ENCODE measurements around the gene TTLL12.

Gene TTLL12

DNA sequence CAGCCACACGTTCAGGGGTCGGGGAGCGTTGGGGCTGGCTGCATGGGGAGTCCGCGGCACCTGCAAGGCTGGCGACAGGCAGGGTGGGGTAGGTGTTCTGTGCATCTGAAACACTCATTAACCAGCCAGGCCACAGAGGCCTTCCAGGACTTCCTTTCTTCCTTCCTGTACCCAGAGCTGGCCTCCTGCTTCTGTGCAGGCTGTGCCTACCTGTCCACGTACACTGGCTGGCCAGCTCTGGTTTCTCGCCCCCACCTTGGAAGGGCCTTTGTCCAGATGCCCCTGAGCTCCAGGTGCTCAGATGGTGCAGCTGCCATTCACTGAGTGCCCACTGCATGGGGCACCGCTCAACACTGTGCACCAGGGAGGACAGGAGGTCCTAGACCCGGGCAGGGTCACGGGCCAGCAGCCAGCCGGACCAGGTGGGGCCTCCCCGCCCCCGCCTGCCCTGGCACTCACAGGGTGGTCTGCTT, 15.9 kb downstream of the TTLL12 start:
- no peak for DNase-seq

DNA sequence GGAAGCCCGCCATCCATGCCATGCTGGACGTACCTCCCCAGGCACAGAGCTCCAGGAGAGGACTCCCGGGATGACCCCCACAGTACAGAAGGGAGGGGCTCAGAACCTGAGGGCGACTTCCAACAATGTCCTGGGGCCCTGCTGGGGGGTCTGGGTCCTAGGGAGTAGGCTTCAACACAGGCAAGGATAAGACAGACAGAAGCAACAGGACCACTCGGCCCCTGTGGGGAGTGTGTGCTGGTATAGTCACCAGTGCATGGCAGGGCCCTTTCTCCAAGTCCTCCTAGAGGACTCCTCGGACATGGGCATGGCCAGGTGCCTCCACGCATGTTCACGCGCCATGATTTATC, 16.8 kb downstream of the TTLL12 start:
- DNase-seq: no peak

DNA sequence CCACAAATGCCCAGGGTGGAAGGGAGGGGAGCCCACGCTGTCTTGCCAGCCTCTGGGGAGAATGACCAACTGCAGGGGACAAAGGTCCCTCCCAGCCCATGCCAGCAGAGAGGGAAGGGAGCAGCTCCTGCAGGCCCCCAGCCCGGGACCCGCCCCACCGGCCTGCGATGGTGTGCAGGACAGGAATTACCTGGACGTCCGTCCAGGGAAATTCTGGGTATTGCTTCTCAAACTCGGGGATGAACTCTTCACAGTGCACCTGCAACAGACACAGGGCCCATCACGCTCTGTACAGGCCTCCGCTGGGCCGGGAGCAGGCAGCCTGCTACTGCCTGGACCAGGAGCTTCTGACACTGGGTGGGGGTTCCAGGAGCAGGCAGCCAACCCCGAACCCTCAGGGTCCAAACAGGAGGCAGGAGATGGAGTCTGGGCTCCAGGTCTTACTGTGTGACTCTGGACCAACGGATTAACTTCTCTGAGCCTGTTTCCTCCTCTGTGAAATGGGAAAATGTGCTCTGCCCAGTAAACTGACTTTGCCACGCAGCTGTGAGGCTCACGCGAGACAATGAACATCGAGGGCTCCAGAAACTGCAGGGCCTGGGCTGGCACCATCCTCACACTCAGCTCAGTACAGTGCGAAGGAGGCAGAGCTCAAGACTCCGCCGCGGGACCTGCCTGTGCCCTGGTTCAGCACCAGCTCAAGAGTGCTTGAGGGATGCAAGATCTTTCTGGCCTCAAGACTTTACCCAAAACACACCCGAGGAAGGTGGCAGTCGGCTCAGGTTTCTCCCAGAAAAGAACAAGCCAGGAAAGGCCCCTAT, 17.4 kb downstream of the TTLL12 start:
- no peak for DNase-seq

GRCh38 chr22:43168471-43169309, 18.2 kb downstream of the TTLL12 start:
- no peak for DNase-seq

DNA sequence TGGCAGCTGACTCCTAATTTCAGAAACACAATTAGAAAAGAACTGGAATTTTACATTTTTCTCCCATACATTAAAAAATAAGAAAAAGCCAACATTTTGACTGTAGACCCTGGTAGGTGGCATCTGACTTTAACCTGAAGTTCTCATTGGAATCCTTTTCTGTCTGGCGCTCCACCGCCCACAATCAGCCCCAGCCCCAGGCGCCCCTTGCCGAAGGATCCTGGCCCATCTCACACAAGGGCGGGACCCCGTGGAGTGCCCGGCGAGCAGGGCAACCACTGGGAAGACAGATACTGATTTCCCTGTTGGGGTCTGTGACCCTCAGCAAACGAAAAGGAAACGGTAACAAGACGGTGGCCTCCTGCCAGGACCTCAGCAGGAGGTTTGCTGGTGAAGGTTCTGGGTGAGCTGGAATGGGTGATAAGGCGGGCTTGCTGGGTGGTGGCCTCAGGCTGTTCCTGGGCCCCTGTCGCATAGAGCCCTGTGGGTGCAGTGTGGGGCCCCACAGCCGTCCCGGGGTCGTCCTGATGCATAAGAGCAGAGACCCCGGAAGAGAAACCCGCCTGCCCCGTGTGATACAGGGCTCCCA, 19.8 kb downstream of the TTLL12 start:
- DNase-seq: no peak

DNA sequence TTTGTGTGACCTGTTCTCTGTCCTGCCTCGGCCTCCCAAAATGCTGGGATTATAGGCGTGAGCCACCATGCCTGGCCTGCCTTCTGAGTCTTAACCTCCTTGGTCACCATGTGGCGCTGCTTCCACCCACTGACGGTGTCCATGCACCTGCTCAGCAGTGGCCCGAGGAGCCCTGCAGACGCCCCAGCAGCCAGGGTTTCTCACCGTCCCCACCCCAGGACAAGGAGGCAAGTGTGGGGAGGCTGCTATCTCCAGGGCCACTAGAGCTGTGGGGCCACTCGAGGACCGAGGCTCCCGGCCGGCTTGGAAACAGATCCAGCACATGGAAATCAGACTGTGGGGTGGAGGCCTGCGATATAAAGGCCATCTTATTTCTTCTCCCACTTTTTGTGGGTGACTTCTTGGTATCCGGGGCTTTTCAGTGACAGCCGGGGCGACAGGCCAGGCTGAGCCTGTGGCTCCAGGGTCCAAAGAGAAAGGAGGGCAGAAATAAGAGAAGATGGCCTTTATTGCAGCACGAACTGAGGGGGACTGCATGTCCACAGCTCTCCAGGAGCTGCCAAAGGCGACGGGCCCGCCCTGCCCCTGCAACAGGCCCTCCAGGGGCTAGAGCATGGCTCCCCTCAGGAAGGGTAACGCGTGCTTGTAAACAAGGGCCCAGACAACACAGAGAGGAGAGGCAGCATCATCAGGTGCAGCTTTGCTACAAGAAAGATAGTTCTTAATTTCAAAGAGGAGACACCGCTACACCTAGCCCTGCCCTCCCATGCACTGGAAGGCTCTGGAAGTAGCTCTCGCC, 20.6 kb downstream of the TTLL12 start:
- no peak for DNase-seq

DNA sequence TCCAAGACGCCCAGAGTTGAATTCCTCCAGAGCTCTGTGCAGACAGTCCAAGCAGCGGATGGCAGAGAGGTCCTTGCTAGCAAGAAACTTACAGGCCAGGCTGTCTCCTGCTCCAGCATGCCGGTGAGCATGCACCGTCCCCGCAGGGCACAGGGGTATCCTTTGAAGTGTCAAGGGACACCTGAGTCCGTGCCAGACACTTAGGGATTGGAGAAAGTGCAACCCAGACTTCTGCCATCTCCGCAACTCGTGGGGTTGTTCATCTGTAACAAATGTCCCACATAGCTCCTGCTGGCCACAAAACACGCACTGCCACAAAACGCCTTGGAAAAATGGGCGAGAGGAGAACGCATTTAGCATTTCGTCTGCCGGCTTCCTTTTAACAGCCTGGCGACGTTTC, 22.3 kb downstream of the TTLL12 start:
- no peak for DNase-seq

GRCh38 chr22:43163241-43163795, 23.6 kb downstream of the TTLL12 start:
- no peak for DNase-seq

DNA sequence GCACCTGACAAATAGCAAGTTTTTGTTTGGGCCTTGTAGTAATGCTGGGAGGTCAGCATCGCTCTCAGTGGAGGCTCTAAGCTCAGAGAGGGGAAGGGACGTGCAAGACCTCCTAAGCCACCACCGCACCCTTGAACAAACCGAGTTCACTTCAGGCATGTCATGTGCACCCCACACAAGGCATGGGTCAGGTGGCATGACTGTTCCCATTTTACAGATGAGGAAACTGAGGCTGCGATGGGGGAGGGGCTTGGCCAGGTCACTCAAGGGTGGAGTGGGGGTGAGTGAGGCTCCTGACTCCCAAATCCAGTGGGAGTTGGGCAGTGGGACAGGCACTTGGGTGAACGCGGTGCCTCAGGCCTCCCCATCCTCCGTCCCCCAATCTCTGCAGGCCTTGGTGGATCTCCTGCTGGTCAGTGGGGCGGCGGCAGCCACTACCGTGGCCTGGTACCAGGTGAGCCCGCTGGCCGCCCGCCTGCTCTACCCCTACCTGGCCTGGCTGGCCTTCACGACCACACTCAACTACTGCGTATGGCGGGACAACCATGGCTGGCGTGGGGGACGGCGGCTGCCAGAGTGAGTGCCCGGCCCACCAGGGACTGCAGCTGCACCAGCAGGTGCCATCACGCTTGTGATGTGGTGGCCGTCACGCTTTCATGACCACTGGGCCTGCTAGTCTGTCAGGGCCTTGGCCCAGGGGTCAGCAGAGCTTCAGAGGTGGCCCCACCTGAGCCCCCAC, 24.4 kb downstream of the TTLL12 start:
- DNase-seq: no peak

- no peak for DNase-seq
These were observed 26.3 kb downstream of the TTLL12 start for GRCh38 chr22:43160497-43161126.

GRCh38 chr22:43159484-43160178, 27.3 kb downstream of the TTLL12 start:
- no peak for DNase-seq

GRCh38 chr22:43158778-43159483, 28.0 kb downstream of the TTLL12 start:
- DNase-seq: no peak

GRCh38 chr22:43157874-43158546, 28.9 kb downstream of the TTLL12 start:
- no peak for DNase-seq

GRCh38 chr22:43156413-43156812, 30.5 kb downstream of the TTLL12 start:
- no peak for DNase-seq

- no peak for DNase-seq
These were observed 31.1 kb downstream of the TTLL12 start for GRCh38 chr22:43155789-43156188.

- DNase-seq: no peak
These were observed 31.9 kb downstream of the TTLL12 start for GRCh38 chr22:43154887-43155536.

DNA sequence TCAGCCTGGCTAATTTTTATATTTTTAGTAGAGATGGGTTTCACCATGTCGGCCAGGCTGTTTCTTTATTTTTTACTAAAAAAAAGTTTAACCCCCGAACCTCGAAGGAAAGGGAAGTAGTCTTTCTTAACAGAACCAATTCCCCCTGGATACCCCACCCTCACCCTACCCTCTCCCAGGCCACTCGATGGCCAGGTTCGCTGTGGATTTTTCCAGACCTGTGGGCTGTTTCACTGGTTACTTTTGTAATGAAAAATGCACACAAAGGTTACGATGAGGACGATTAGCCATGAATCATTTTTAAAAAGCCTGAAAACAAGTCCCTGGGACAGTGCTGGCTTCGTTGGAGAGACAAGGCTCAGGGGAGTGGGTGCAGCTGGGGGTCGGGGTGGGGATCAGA, 33.0 kb downstream of the TTLL12 start:
- DNase-seq: no peak

GRCh38 chr22:43152357-43153071, 34.4 kb downstream of the TTLL12 start:
- no peak for DNase-seq

All from NK-92 treated with Interleukin-12 subunit alpha and Interleukin-12 subunit beta, amount 100 ng/mL, for 24 hours (cell line).